Measurements from ENCODE around the gene AFF3. TPM values are rescaled to one million over a fixed set of nuclear protein-coding genes. Genes with fewer than 3 reads are reported as not detected.
"Not testable (repeated sequence)": the region's sequence is repeated elsewhere in the genome, so short reads cannot be mapped to it uniquely, and the experiment has no call there.

Gene AFF3
- total RNA-seq, 1 experiment from 2014 or later, result 0.05 TPM

GRCh38 chr2:99663641-99664040 is 478.7 kb downstream of the AFF3 start:
- intact Hi-C loops (cut with micrococcal nuclease; ENCODE audit: unreplicated experiment), result no loop called here
- POLR2A ChIA-PET, result no interaction called here

GRCh38 chr2:99662761-99663341 is 479.5 kb downstream of the AFF3 start:
- CTCF ChIA-PET, result no interaction called here
- no peaks in the 10 kb centered on the region for H3K27me3 ChIP-seq (replicated peaks; ENCODE audit: control insufficient read depth, insufficient read depth, low read length)
- H3K4me3 ChIP-seq (ENCODE audit: low read depth, low read length), result no peak overlapping the region
- Mint-ChIP-seq H3K4me3 (ENCODE audit: unreplicated experiment) (no peak overlapping the region), H3K27me3 (ENCODE audit: insufficient read depth, unreplicated experiment) (peaks cover 10% of the 10 kb centered on the region), H3K27ac (ENCODE audit: unreplicated experiment) (no peak overlapping the region), H3K4me1 (ENCODE audit: low read depth, unreplicated experiment) (no peaks in the 10 kb centered on the region), H3K9me3 (ENCODE audit: unreplicated experiment) (peaks cover 24% of the 10 kb centered on the region), H3K36me3 (ENCODE audit: insufficient read depth, unreplicated experiment) (no peaks in the 10 kb centered on the region)
- POLR2A ChIA-PET, result no interaction called here
- no peak for DNase-seq
- no TSS peak for BruUV-seq (replicated peaks)
- intact Hi-C loops (cut with micrococcal nuclease; ENCODE audit: unreplicated experiment), result no loop called here
- H3K4me1 ChIP-seq, result no peaks in the 10 kb centered on the region
- no peaks in the 10 kb centered on the region for H3K9me3 ChIP-seq
- no peaks in the 10 kb centered on the region for H3K36me3 ChIP-seq (ENCODE audit: control insufficient read depth, insufficient read depth, low read length)
- TF ChIP-seq, protein P1, sequence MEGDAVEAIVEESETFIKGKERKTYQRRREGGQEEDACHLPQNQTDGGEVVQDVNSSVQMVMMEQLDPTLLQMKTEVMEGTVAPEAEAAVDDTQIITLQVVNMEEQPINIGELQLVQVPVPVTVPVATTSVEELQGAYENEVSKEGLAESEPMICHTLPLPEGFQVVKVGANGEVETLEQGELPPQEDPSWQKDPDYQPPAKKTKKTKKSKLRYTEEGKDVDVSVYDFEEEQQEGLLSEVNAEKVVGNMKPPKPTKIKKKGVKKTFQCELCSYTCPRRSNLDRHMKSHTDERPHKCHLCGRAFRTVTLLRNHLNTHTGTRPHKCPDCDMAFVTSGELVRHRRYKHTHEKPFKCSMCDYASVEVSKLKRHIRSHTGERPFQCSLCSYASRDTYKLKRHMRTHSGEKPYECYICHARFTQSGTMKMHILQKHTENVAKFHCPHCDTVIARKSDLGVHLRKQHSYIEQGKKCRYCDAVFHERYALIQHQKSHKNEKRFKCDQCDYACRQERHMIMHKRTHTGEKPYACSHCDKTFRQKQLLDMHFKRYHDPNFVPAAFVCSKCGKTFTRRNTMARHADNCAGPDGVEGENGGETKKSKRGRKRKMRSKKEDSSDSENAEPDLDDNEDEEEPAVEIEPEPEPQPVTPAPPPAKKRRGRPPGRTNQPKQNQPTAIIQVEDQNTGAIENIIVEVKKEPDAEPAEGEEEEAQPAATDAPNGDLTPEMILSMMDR (IDR thresholded peaks at IDR 0.05; ENCODE audit: insufficient read depth in 1 of 2, low read depth in 1 of 2, low read length in 1 of 2, severe bottlenecking in 1 of 2, unreplicated experiment in 1 of 2), result no peak

More at GRCh38 chr2:99663641-99664040, 478.7 kb downstream of the AFF3 start:
- Mint-ChIP-seq H3K36me3 (ENCODE audit: insufficient read depth, unreplicated experiment) (no peaks in the 10 kb centered on the region), H3K27ac (ENCODE audit: unreplicated experiment) (no peak overlapping the region), H3K4me1 (ENCODE audit: low read depth, unreplicated experiment) (no peaks in the 10 kb centered on the region), H3K4me3 (ENCODE audit: unreplicated experiment) (no peak overlapping the region), H3K27me3 (ENCODE audit: insufficient read depth, unreplicated experiment) (peaks cover 10% of the 10 kb centered on the region), H3K9me3 (ENCODE audit: unreplicated experiment) (peaks cover 24% of the 10 kb centered on the region)
- Histone ChIP-seq H3K4me1 (no peaks in the 10 kb centered on the region), H3K9me3 (no peaks in the 10 kb centered on the region), H3K4me3 (ENCODE audit: low read depth, low read length) (no peak overlapping the region), H3K27me3 (replicated peaks; ENCODE audit: control insufficient read depth, insufficient read depth, low read length) (no peaks in the 10 kb centered on the region), H3K36me3 (ENCODE audit: control insufficient read depth, insufficient read depth, low read length) (no peaks in the 10 kb centered on the region)
- no peak for DNase-seq
- CTCF ChIA-PET, result no interaction called here
- TF ChIP-seq, protein P1 (IDR thresholded peaks at IDR 0.05; ENCODE audit: insufficient read depth in 1 of 2, low read depth in 1 of 2, low read length in 1 of 2, severe bottlenecking in 1 of 2, unreplicated experiment in 1 of 2), result no peak
- BruUV-seq (replicated peaks), result no TSS peak

DNA sequence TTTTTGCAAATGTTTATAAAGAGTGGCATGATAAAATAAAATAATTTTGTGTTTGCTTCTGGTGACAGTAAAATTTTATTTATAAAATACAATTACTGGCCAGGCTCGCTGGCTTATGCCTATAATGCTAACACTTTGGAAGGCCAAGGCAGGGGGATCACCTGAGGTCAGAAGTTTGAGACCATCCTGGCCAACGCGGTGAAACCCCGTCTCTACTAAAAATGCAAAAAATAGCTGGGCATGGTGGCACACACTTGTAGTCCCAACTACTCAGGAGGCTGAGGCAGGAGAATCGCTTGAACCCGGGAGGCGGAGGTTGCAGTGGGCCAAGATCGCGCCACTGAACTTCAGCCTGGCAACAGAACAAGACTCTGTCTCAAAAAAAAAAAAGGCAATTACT is 480.6 kb downstream of the AFF3 start:
- intact Hi-C loops (cut with micrococcal nuclease; ENCODE audit: unreplicated experiment); CTCF ChIA-PET; POLR2A ChIA-PET; H3K36me3 Mint-ChIP-seq (ENCODE audit: insufficient read depth, unreplicated experiment); BruUV-seq (replicated peaks); H3K9me3 ChIP-seq; DNase-seq; H3K4me3 Mint-ChIP-seq (ENCODE audit: unreplicated experiment); H3K4me1 Mint-ChIP-seq (ENCODE audit: low read depth, unreplicated experiment); H3K27me3 Mint-ChIP-seq (ENCODE audit: insufficient read depth, unreplicated experiment); H3K4me3 ChIP-seq (ENCODE audit: low read depth, low read length); H3K4me1 ChIP-seq; H3K27me3 ChIP-seq (replicated peaks; ENCODE audit: control insufficient read depth, insufficient read depth, low read length); H3K36me3 ChIP-seq (ENCODE audit: control insufficient read depth, insufficient read depth, low read length); H3K27ac Mint-ChIP-seq (ENCODE audit: unreplicated experiment): not testable (repeated sequence)
- H3K9me3 Mint-ChIP-seq (ENCODE audit: unreplicated experiment), result peaks cover 24% of the 10 kb centered on the region
